ENCODE results near the gene GTF3C5.
"Not testable (repeated sequence)": the region's sequence is repeated elsewhere in the genome, so short reads cannot be mapped to it uniquely, and the experiment has no call there.

The GTF3C5 gene

GRCh38 chr9:133083688-133084087 is 52.9 kb downstream of the GTF3C5 start:
- in situ Hi-C loops (cut with HindIII; ENCODE audit: low sequenced_read_pairs); H3K4me3 ChIP-seq (ENCODE audit: low read depth, low read length); DNase-seq (ENCODE audit: low read depth): not testable (repeated sequence)

- in situ Hi-C loops (cut with HindIII; ENCODE audit: low sequenced_read_pairs); H3K4me3 ChIP-seq (ENCODE audit: low read depth, low read length); DNase-seq (ENCODE audit: low read depth): not testable (repeated sequence)
Measured at GRCh38 chr9:133086212-133086860, 55.5 kb downstream of the GTF3C5 start.

GRCh38 chr9:133086894-133087293 is 56.1 kb downstream of the GTF3C5 start:
- no peak for TF ChIP-seq CTCF (IDR thresholded peaks at IDR 0.05; ENCODE audit: low read depth, low read length, missing control alignments)
- in situ Hi-C loops (cut with HindIII; ENCODE audit: low sequenced_read_pairs), result no loop called here
- no peak overlapping the region for H3K4me3 ChIP-seq (ENCODE audit: low read depth, low read length)
- DNase-seq (ENCODE audit: low read depth), result no peak

GRCh38 chr9:133087429-133088145 is 56.8 kb downstream of the GTF3C5 start:
- no peak overlapping the region for H3K4me3 ChIP-seq (ENCODE audit: low read depth, low read length)
- in situ Hi-C loops (cut with HindIII; ENCODE audit: low sequenced_read_pairs), result no loop called here
- no peak for DNase-seq (ENCODE audit: low read depth)
- TF ChIP-seq CTCF (IDR thresholded peaks at IDR 0.05; ENCODE audit: low read depth, low read length, missing control alignments), result no peak

- no peak for DNase-seq (ENCODE audit: low read depth)
- in situ Hi-C loops (cut with HindIII; ENCODE audit: low sequenced_read_pairs), result no loop called here
- H3K4me3 ChIP-seq (ENCODE audit: low read depth, low read length), result no peak overlapping the region
- TF ChIP-seq CTCF (IDR thresholded peaks at IDR 0.05; ENCODE audit: low read depth, low read length, missing control alignments), result no peak
Measured at GRCh38 chr9:133088146-133088750, 57.5 kb downstream of the GTF3C5 start.

GRCh38 chr9:133088756-133089155 is 58.0 kb downstream of the GTF3C5 start:
- no peak for TF ChIP-seq CTCF (IDR thresholded peaks at IDR 0.05; ENCODE audit: low read depth, low read length, missing control alignments)
- no peak for DNase-seq (ENCODE audit: low read depth)
- H3K4me3 ChIP-seq (ENCODE audit: low read depth, low read length), result no peak overlapping the region
- in situ Hi-C loops (cut with HindIII; ENCODE audit: low sequenced_read_pairs), result no loop called here

- in situ Hi-C loops (cut with HindIII; ENCODE audit: low sequenced_read_pairs), result no loop called here
Measured at GRCh38 chr9:133089271-133089671, 58.5 kb downstream of the GTF3C5 start.

More at GRCh38 chr9:133089271-133089671, 58.5 kb downstream of the GTF3C5 start:
- no peak for DNase-seq (ENCODE audit: low read depth)
- TF ChIP-seq CTCF (IDR thresholded peaks at IDR 0.05; ENCODE audit: low read depth, low read length, missing control alignments), result no peak
- H3K4me3 ChIP-seq (ENCODE audit: low read depth, low read length), result no peak overlapping the region

All from astrocyte of the cerebellum (primary cell).